ENCODE results near the gene RUFY3.

DNA sequence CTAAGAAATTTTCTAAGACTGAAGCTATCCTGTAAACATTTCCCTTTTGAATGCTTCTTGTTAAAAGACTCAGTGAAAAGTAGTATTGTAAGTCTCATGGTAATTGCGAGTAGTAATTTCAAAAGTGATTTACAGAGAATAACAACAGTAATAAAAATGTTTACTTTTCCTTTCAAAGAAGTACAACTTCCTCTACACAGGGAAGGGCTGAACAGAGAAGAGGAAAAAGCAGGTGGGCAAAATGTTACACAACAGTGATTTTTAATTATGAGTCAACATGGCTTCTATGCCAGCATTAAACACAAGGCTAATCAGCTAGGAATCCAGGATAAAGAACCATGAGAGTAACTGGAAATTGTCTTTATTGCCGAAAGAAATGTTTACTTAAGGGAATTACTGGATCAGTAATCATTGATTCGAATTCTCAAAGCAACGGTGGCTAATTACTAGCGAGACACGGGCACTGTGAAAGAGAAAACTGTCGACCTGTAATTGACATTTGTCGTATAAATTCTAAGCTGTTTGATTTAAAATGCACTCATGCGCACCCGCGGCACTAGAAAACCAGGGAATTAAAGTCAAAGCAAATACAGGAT lies 18.0 kb upstream of the RUFY3 start:
- TF ChIP-seq, protein P1, sequence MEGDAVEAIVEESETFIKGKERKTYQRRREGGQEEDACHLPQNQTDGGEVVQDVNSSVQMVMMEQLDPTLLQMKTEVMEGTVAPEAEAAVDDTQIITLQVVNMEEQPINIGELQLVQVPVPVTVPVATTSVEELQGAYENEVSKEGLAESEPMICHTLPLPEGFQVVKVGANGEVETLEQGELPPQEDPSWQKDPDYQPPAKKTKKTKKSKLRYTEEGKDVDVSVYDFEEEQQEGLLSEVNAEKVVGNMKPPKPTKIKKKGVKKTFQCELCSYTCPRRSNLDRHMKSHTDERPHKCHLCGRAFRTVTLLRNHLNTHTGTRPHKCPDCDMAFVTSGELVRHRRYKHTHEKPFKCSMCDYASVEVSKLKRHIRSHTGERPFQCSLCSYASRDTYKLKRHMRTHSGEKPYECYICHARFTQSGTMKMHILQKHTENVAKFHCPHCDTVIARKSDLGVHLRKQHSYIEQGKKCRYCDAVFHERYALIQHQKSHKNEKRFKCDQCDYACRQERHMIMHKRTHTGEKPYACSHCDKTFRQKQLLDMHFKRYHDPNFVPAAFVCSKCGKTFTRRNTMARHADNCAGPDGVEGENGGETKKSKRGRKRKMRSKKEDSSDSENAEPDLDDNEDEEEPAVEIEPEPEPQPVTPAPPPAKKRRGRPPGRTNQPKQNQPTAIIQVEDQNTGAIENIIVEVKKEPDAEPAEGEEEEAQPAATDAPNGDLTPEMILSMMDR (conservative IDR thresholded peaks at IDR 0.05; ENCODE audit: low read depth, low read length): no peak
- no peak for TF ChIP-seq EZH2 (IDR thresholded peaks at IDR 0.05; ENCODE audit: borderline replicate concordance, low read depth, low read length, poor library complexity, severe bottlenecking)

Measured in A673 (cell line).